ENCODE measurements around the gene AVEN.

The AVEN gene

DNA sequence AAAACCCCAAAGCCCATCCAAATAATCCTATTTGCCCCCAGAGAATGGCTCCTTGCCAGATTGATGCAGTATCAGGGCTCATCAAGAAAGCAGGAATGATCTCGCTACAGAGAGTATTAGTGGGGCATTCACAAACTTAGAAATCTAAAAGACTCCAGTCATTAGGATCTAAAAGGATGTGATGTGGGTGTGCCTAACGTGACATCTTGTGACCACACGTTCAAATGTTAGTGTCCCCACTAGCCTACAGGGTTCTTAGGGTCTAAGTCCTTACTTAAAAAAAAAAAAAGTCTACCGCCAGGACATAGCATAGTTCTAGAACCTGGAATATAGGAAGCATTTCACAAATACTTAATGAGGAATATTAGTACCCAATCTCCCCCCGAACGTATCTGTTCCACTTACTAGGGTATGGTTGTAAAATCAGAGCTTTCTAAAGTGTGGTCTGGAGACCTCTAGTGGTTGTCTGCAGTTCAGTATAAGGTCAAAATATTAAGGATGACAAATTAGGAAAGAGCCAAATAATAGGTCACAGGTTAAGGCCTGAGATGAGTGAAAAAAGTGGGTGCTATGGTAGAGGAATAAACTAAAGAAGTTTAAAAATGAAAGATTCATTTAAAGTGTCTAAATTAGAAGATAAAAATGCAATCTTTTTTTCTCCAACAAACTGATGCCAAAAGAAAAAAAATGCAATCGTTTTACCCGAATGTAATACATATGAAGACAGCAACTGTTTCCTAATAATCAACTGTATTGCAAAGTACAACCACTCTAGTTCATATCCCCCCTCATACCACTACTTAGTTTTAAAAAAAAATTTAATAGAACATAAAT lies 75.0 kb downstream of the AVEN start:
- peak; percentile 18 for DNase-seq
- no peaks in the 10 kb centered on the region for H3K9me3 ChIP-seq
- H3K27me3 ChIP-seq: no peaks in the 10 kb centered on the region
- H3K36me3 ChIP-seq: no peaks in the 10 kb centered on the region
- TF ChIP-seq, protein P1, sequence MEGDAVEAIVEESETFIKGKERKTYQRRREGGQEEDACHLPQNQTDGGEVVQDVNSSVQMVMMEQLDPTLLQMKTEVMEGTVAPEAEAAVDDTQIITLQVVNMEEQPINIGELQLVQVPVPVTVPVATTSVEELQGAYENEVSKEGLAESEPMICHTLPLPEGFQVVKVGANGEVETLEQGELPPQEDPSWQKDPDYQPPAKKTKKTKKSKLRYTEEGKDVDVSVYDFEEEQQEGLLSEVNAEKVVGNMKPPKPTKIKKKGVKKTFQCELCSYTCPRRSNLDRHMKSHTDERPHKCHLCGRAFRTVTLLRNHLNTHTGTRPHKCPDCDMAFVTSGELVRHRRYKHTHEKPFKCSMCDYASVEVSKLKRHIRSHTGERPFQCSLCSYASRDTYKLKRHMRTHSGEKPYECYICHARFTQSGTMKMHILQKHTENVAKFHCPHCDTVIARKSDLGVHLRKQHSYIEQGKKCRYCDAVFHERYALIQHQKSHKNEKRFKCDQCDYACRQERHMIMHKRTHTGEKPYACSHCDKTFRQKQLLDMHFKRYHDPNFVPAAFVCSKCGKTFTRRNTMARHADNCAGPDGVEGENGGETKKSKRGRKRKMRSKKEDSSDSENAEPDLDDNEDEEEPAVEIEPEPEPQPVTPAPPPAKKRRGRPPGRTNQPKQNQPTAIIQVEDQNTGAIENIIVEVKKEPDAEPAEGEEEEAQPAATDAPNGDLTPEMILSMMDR (IDR thresholded peaks at IDR 0.05; ENCODE audit: low read depth, low read length): peak; percentile 95
- H3K4me1 ChIP-seq: peaks cover 8% of the 10 kb centered on the region
- peak overlapping the region; percentile 23 for H3K4me3 ChIP-seq (ENCODE audit: low read depth, low read length)

DNA sequence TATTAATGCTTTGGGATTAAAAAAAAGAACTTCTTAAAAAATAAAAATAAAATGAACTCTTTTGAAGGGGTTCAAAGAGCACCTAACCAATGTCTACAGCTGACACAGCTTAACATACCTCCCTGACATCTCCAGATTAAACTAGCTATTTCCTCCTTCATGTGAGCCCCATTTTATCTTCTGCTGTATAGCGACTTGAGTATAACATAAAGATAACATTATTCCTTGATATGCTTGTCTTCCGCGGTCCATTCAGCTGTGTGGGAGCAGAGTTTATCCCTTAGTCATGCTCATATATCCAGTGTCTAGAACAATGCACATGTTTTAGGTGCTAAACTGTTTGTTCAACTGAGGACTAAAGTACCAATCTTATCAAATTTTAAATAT lies 78.5 kb downstream of the AVEN start:
- Histone ChIP-seq H3K4me1 (peaks cover 8% of the 10 kb centered on the region), H3K4me3 (ENCODE audit: low read depth, low read length) (no peak overlapping the region), H3K27me3 (no peaks in the 10 kb centered on the region), H3K9me3 (no peaks in the 10 kb centered on the region), H3K36me3 (no peaks in the 10 kb centered on the region)
- TF ChIP-seq, protein P1 (IDR thresholded peaks at IDR 0.05; ENCODE audit: low read depth, low read length): no peak
- no peak for DNase-seq

GRCh38 chr15:33959844-33960548 lies 79.0 kb downstream of the AVEN start:
- TF ChIP-seq, protein P1 (IDR thresholded peaks at IDR 0.05; ENCODE audit: low read depth, low read length): no peak
- no peak for DNase-seq
- H3K36me3 ChIP-seq: no peaks in the 10 kb centered on the region

DNA sequence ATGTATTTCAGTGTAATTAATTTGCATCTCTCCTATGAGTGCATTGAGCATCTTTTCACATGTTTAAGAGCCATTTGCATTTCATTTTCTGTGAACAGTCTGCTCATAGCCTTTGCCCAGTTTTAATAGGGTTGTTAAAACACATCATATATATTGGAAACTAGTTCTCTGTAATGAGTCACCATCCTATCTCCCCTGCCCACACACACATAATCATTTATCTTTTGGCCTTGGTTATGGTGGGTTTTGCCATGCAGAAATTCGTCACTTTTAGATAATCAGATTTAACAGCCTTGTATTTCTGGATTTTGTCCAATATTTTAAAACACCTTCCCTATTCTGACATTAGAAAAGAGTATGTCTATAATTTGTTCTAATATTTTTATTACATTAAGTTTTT lies 82.6 kb downstream of the AVEN start:
- Histone ChIP-seq H3K27me3 (no peaks in the 10 kb centered on the region), H3K4me3 (ENCODE audit: low read depth, low read length) (no peak overlapping the region), H3K4me1 (0 out of 2 replicates have a peak, but pooled peaks cover 3% of the 10 kb centered on the region), H3K9me3 (no peaks in the 10 kb centered on the region), H3K36me3 (no peaks in the 10 kb centered on the region)
- no peak for DNase-seq
- TF ChIP-seq, protein P1 (IDR thresholded peaks at IDR 0.05; ENCODE audit: low read depth, low read length): no peak

More at GRCh38 chr15:33959844-33960548, 79.0 kb downstream of the AVEN start:
- Histone ChIP-seq H3K4me3 (ENCODE audit: low read depth, low read length) (no peak overlapping the region), H3K27me3 (no peaks in the 10 kb centered on the region), H3K4me1 (peaks cover 8% of the 10 kb centered on the region), H3K9me3 (no peaks in the 10 kb centered on the region)

GRCh38 chr15:33955945-33956344 lies 83.1 kb downstream of the AVEN start:
- TF ChIP-seq, protein P1 (IDR thresholded peaks at IDR 0.05; ENCODE audit: low read depth, low read length): peak; percentile 28
- Histone ChIP-seq H3K4me3 (ENCODE audit: low read depth, low read length) (no peak overlapping the region), H3K36me3 (no peaks in the 10 kb centered on the region), H3K27me3 (no peaks in the 10 kb centered on the region), H3K4me1 (0 out of 2 replicates have a peak, but pooled peaks cover 3% of the 10 kb centered on the region), H3K9me3 (no peaks in the 10 kb centered on the region)
- DNase-seq: peak; percentile 33

GRCh38 chr15:33946152-33946551 lies 92.9 kb downstream of the AVEN start:
- TF ChIP-seq, protein P1 (IDR thresholded peaks at IDR 0.05; ENCODE audit: low read depth, low read length): no peak
- no peak for DNase-seq
- H3K4me1 ChIP-seq: peaks cover 2% of the 10 kb centered on the region; the same call in 1 of the 2 replicates
- H3K9me3 ChIP-seq: no peaks in the 10 kb centered on the region
- H3K4me3 ChIP-seq (ENCODE audit: low read depth, low read length): no peak overlapping the region
- no peaks in the 10 kb centered on the region for H3K27me3 ChIP-seq
- no peaks in the 10 kb centered on the region for H3K36me3 ChIP-seq
